SK-N-SH (cell line): Measurements from ENCODE around the gene OGFR.

Source experiments
- CTCF ChIP-seq: fragments of 200-600 bp; sonication (generic); IDR thresholded peaks from 2 replicates; pipeline ENCODE4 v1.6.1; 2017; ENCODE audit warnings: antibody characterized with exemption, mild to moderate bottlenecking, moderate library complexity
- EP300 ChIP-seq, 2 experiments: IDR thresholded peaks; 2 replicates each; pipeline versions ENCODE4 v1.4.0 to v1.6.1; 2012; ENCODE audit warnings: borderline replicate concordance in 1 of 2, low read depth in 1 of 2, low read length in 1 of 2
- FOXM1 ChIP-seq: IDR thresholded peaks from 2 replicates; pipeline ENCODE4 v1.4.0; 2012; ENCODE audit warnings: low read depth, mild to moderate bottlenecking
- GABPA ChIP-seq: IDR thresholded peaks from 2 replicates; pipeline ENCODE4 v1.4.0; 2012; ENCODE audit warnings: low read depth, mild to moderate bottlenecking
- NFIC ChIP-seq: IDR thresholded peaks from 2 replicates; pipeline ENCODE4 v1.4.0; 2012; ENCODE audit warnings: borderline replicate concordance
- POLR2AphosphoS5 ChIP-seq: IDR thresholded peaks from 2 replicates; pipeline ENCODE4 v1.6.1; 2012; ENCODE audit warnings: low read depth, low read length
- TAF1 ChIP-seq: IDR thresholded peaks from 2 replicates; pipeline ENCODE4 v1.6.1; 2012; ENCODE audit warnings: low read depth, mild to moderate bottlenecking, low read length, moderate library complexity, borderline replicate concordance
- USF1 ChIP-seq: IDR thresholded peaks from 2 replicates; pipeline ENCODE4 v1.4.0; 2012; ENCODE audit warnings: low read depth, borderline replicate concordance

- TF ChIP-seq CTCF (no peak), GABPA (no peak), TAF1 (no peak), FOXM1 (no peak), EP300 (IDR thresholded peaks at IDR 0.05; ENCODE audit: borderline replicate concordance in 1 of 2, low read depth in 1 of 2, low read length in 1 of 2) (no peak), USF1 (no peak), POLR2AphosphoS5 (no peak), NFIC (no peak)
Measured at GRCh38 chr20:62799036-62799435, 5.6 kb upstream of the OGFR start.
